GM12878 (cell line): ENCODE results near the gene VDR.

Experiments
- BACH1 ChIP-seq: fragments of 450-650 bp; IDR thresholded peaks from 2 replicates; pipeline ENCODE4 v1.6.1; 2017; ENCODE audit warnings: mild to moderate bottlenecking, borderline replicate concordance
- CBX5 ChIP-seq: sonication (generic); IDR thresholded peaks from 2 replicates; pipeline ENCODE4 v1.6.1; 2016; ENCODE audit warnings: low read depth, moderate library complexity, mild to moderate bottlenecking, inconsistent platforms
- CEBPB ChIP-seq, 2 experiments: fragments of 150-350 bp in 1 of 2; IDR thresholded peaks; 2 replicates each; pipeline ENCODE4 v1.6.1; 2012 to 2014; ENCODE audit warnings: low read depth in 2 of 2, low read length in 2 of 2, borderline replicate concordance in 1 of 2, inconsistent platforms in 1 of 2
- CHD2 ChIP-seq: IDR thresholded peaks from 2 replicates; pipeline ENCODE4 v1.6.1; 2011; ENCODE audit warnings: low read depth, low read length, improper control_type of control experiment, borderline replicate concordance
- EZH2 ChIP-seq: IDR thresholded peaks from 2 replicates; pipeline ENCODE4 v1.6.1; 2012; ENCODE audit warnings: low read depth, mild to moderate bottlenecking, control low read depth, inconsistent platforms, low read length, borderline replicate concordance; ENCODE audit not compliant: control insufficient read depth
- NFIC ChIP-seq: IDR thresholded peaks from 2 replicates; pipeline ENCODE4 v1.6.1; 2012; ENCODE audit warnings: low read depth, mild to moderate bottlenecking, inconsistent platforms, low read length, moderate library complexity
- POLR2A ChIP-seq: IDR thresholded peaks from 2 replicates; pipeline ENCODE4 v1.6.1; 2011; ENCODE audit warnings: low read depth, mild to moderate bottlenecking, low read length
- SUZ12 ChIP-seq: fragments of 200-600 bp; sonication (generic); IDR thresholded peaks from one replicate; pipeline ENCODE4 v1.6.1; 2018; ENCODE audit warnings: antibody characterized with exemption, mild to moderate bottlenecking; ENCODE audit not compliant: unreplicated experiment
- USF2 ChIP-seq: IDR thresholded peaks from 2 replicates; pipeline ENCODE4 v1.6.1; 2011; ENCODE audit warnings: low read depth, low read length, improper control_type of control experiment, borderline replicate concordance
- ZNF24 ChIP-seq: fragments of 450-650 bp; IDR thresholded peaks from 2 replicates; pipeline ENCODE4 v1.6.1; 2017; ENCODE audit warnings: antibody characterized with exemption, mild to moderate bottlenecking
- TF ChIP-seq, protein P1 (sequence below), 3 experiments: IDR thresholded peaks in 2 of 3; conservative IDR thresholded peaks in 1 of 3; 2 replicates each; pipeline ENCODE4 v1.5.1; 2011; ENCODE audit warnings: low read depth in 3 of 3, low read length in 3 of 3, mild to moderate bottlenecking in 3 of 3, control low read depth in 2 of 3, moderate library complexity in 2 of 3, inconsistent platforms in 1 of 3, mixed read lengths in 1 of 3; ENCODE audit not compliant: control insufficient read depth in 2 of 3, insufficient read depth in 1 of 3; ENCODE audit errors: extremely low read depth in 1 of 3
- TF ChIP-seq, protein P2 (sequence below): IDR thresholded peaks from 2 replicates; pipeline ENCODE4 v1.6.1; 2012; ENCODE audit warnings: low read depth, low read length, improper control_type of control experiment
- TF ChIP-seq, protein P3 (sequence below): IDR thresholded peaks from 2 replicates; pipeline ENCODE4 v1.6.1; 2011; ENCODE audit warnings: borderline replicate concordance, low read depth, mild to moderate bottlenecking, moderate library complexity, mixed read lengths, low read length; ENCODE audit not compliant: insufficient read depth; ENCODE audit errors: extremely low read length

DNA sequence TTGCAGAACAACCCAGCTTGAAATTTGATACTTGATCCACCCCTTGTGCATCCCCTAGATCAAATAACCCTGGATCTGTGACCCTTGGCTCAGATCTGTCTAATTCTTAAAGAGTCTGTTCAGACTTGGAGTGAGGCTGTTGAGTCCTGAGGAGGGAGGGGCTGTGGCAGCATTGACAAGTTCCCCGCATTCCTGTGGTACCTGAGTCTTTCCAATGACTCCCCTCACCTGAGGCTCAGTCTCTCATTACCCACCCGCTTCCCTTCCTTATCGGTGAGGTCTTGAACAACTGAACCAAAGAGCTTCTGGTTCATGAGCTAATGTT is 69.0 kb downstream of the VDR start:
- TF ChIP-seq NFIC (no peak), USF2 (no peak), BACH1 (no peak), CEBPB (IDR thresholded peaks at IDR 0.05; ENCODE audit: borderline replicate concordance in 1 of 2, low read depth in 2 of 2, low read length in 2 of 2) (no peak), POLR2A (no peak), CBX5 (no peak), SUZ12 (no peak), CHD2 (no peak), ZNF24 (no peak), EZH2 (no peak)
- TF ChIP-seq, protein P1, sequence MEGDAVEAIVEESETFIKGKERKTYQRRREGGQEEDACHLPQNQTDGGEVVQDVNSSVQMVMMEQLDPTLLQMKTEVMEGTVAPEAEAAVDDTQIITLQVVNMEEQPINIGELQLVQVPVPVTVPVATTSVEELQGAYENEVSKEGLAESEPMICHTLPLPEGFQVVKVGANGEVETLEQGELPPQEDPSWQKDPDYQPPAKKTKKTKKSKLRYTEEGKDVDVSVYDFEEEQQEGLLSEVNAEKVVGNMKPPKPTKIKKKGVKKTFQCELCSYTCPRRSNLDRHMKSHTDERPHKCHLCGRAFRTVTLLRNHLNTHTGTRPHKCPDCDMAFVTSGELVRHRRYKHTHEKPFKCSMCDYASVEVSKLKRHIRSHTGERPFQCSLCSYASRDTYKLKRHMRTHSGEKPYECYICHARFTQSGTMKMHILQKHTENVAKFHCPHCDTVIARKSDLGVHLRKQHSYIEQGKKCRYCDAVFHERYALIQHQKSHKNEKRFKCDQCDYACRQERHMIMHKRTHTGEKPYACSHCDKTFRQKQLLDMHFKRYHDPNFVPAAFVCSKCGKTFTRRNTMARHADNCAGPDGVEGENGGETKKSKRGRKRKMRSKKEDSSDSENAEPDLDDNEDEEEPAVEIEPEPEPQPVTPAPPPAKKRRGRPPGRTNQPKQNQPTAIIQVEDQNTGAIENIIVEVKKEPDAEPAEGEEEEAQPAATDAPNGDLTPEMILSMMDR (IDR thresholded peaks at IDR 0.05 in 2 of 3, conservative IDR thresholded peaks at IDR 0.05 in 1 of 3; ENCODE audit: control insufficient read depth in 2 of 3, extremely low read depth in 1 of 3, insufficient read depth in 1 of 3, low read depth in 3 of 3, low read length in 3 of 3) = no peak
- TF ChIP-seq, protein P2, sequence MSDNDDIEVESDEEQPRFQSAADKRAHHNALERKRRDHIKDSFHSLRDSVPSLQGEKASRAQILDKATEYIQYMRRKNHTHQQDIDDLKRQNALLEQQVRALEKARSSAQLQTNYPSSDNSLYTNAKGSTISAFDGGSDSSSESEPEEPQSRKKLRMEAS = no peak
- TF ChIP-seq, protein P3, sequence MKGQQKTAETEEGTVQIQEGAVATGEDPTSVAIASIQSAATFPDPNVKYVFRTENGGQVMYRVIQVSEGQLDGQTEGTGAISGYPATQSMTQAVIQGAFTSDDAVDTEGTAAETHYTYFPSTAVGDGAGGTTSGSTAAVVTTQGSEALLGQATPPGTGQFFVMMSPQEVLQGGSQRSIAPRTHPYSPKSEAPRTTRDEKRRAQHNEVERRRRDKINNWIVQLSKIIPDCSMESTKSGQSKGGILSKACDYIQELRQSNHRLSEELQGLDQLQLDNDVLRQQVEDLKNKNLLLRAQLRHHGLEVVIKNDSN = no peak
